K562 (cell line): ENCODE results near the gene GLRA1. TPM values are rescaled to one million over a fixed set of nuclear protein-coding genes. Genes with fewer than 3 reads are reported as not detected.

Experiments used
- ATAC-seq: fragments of 200-7000 bp; cut with Tn5 transposase; 3 replicates; pipeline ENCODE4 v1.9.1; 2020; ENCODE audit warnings: moderate library complexity
- BruUV-seq: library from RNA; stranded (reverse); fragments of 400-500 nt; replicated peaks from 2 replicates; lab custom pipeline; 2021; lab: Mats Ljungman, UMichigan
- CTCF ChIA-PET: fragments of 300-600 bp; formaldehyde crosslinking; extraction: SDS; loops from one replicate; lab custom pipeline; 2021; ENCODE audit warnings: low intra/inter-chr PET ratio; lab: Yijun Ruan, JAX
- POLR2A ChIA-PET: fragments of 300-600, 350-650 bp; sonication (Branson Sonifier 250); formaldehyde crosslinking; extraction: SDS; loops from one replicate; lab custom pipeline; 2021; ENCODE audit warnings: antibody characterized with exemption, inconsistent platforms; lab: Yijun Ruan, JAX
- DNase-seq, 4 experiments: peaks; one replicate each; pipeline versions ENCODE4 v3.0.0 to v3.0.0-alpha.2; 2011 to 2018; ENCODE audit warnings: low spot score in 3 of 4, mixed read lengths in 3 of 4; ENCODE audit errors: extremely low read depth in 1 of 4
- FAIRE-seq: peaks from 2 replicates; lab custom pipeline; 2011; peaks lifted over from hg19 to GRCh38; lab: Jason Lieb, UNC
- H2AFZ ChIP-seq: 2 replicates; pipeline ENCODE4 v1.6.0; 2011; ENCODE audit warnings: low read depth, low read length, control low read depth, inconsistent platforms
- H3K27ac ChIP-seq: fragments of 200-600 bp; 3 replicates; pipeline ENCODE4 v1.8.0; 2011; ENCODE audit warnings: low read depth, mild to moderate bottlenecking, control low read depth, inconsistent platforms, low read length, moderate library complexity, mixed read lengths; ENCODE audit errors: extremely low read depth
- H3K27me3 ChIP-seq, 2 experiments: fragments of 300-600 bp in 1 of 2; 2 replicates in 1 of 2; 3 replicates in 1 of 2; pipeline versions ENCODE4 v1.6.0 to v1.8.0; 2011; ENCODE audit warnings: inconsistent platforms in 2 of 2, low read length in 2 of 2, mild to moderate bottlenecking in 1 of 2, mixed read lengths in 1 of 2, moderate library complexity in 1 of 2; ENCODE audit not compliant: control insufficient read depth in 2 of 2, insufficient read depth in 2 of 2
- H3K36me3 ChIP-seq: fragments of 300-600 bp; 3 replicates; pipeline ENCODE4 v1.8.0; 2011; ENCODE audit warnings: mild to moderate bottlenecking, low read length, inconsistent platforms; ENCODE audit not compliant: control insufficient read depth, insufficient read depth
- H3K4me1 ChIP-seq, 2 experiments: fragments of 200-600 bp in 1 of 2; replicated peaks in 1 of 2; 2 replicates in 1 of 2; 3 replicates in 1 of 2; pipeline versions ENCODE4 v1.5.1 to v1.8.0; 2011; ENCODE audit warnings: inconsistent platforms in 2 of 2, low read length in 2 of 2, mild to moderate bottlenecking in 1 of 2, mixed read lengths in 1 of 2, moderate library complexity in 1 of 2; ENCODE audit not compliant: control insufficient read depth in 2 of 2, insufficient read depth in 2 of 2
- H3K4me2 ChIP-seq: 2 replicates; pipeline ENCODE4 v1.6.1; 2011; ENCODE audit warnings: low read length, control low read depth, inconsistent platforms, mixed read lengths; ENCODE audit not compliant: insufficient read depth
- H3K4me3 ChIP-seq: fragments of 200-600 bp; sonication (generic), shearing (Covaris generic); 2 replicates; pipeline ENCODE4 v1.5.1; 2016; ENCODE audit warnings: control low read depth, inconsistent platforms
- H3K79me2 ChIP-seq: fragments of 200-600 bp; 3 replicates; pipeline ENCODE4 v1.8.0; 2011; ENCODE audit warnings: low read length, inconsistent platforms; ENCODE audit not compliant: control insufficient read depth, insufficient read depth
- H3K9ac ChIP-seq, 2 experiments: 2 replicates each; pipeline versions ENCODE4 v1.6.0 to v1.6.1; 2011; ENCODE audit warnings: low read depth in 2 of 2, low read length in 2 of 2, control low read depth in 1 of 2, inconsistent platforms in 1 of 2, mild to moderate bottlenecking in 1 of 2, mixed read lengths in 1 of 2; ENCODE audit not compliant: insufficient read depth in 1 of 2
- H3K9me1 ChIP-seq: one replicate; pipeline ENCODE4 v1.6.0; 2011; ENCODE audit warnings: inconsistent platforms, mild to moderate bottlenecking, low read length, moderate library complexity; ENCODE audit not compliant: control insufficient read depth, insufficient read depth
- H3K9me3 ChIP-seq: replicated peaks from 2 replicates; pipeline ENCODE4 v1.5.1; 2011; ENCODE audit warnings: low read depth, low read length, inconsistent platforms; ENCODE audit not compliant: control insufficient read depth, insufficient read depth
- H4K20me1 ChIP-seq: replicated peaks from 2 replicates; pipeline ENCODE4 v1.6.1; 2011; ENCODE audit warnings: low read length, inconsistent platforms, mixed read lengths; ENCODE audit not compliant: control insufficient read depth, insufficient read depth
- ARID1B ChIP-seq: fragments of 450-650 bp; IDR thresholded peaks from 2 replicates; pipeline ENCODE4 v1.6.1; 2016; ENCODE audit warnings: antibody characterized with exemption, mild to moderate bottlenecking, inconsistent platforms
- BRD4 ChIP-seq: fragments of 200-600 bp; sonication (generic); IDR thresholded peaks from 2 replicates; pipeline ENCODE4 v1.6.1; 2017; ENCODE audit warnings: inconsistent platforms
- CBX8 ChIP-seq: fragments of 200-600 bp; sonication (generic); IDR thresholded peaks from 2 replicates; pipeline ENCODE4 v1.6.1; 2012; ENCODE audit warnings: borderline replicate concordance, mixed run types, low read depth, mild to moderate bottlenecking, moderate library complexity, mixed read lengths, low read length, control low read depth, inconsistent platforms; ENCODE audit not compliant: poor library complexity, severe bottlenecking; ENCODE audit errors: extremely low read depth
- ETV5 ChIP-seq: sonication (generic); formaldehyde crosslinking; IDR thresholded peaks from 2 replicates; pipeline ENCODE4 v1.4.0; 2020; ENCODE audit warnings: low read depth, mild to moderate bottlenecking, missing genetic modification reagents
- FOSL1 ChIP-seq: fragments of 200-800 bp; sonication (Bioruptor generic); conservative IDR thresholded peaks from 2 replicates; pipeline ENCODE4 v1.6.1; 2016; ENCODE audit warnings: missing genetic modification characterization, missing compliant biosample characterization
- GTF2A2 ChIP-seq: IDR thresholded peaks from 2 replicates; pipeline ENCODE4 v1.6.1; 2016; ENCODE audit warnings: mild to moderate bottlenecking, missing genetic modification characterization, missing compliant biosample characterization
- HDAC2 ChIP-seq: fragments of 450-650 bp; IDR thresholded peaks from 2 replicates; pipeline ENCODE4 v1.6.1; 2016; ENCODE audit warnings: mild to moderate bottlenecking
- HDGF ChIP-seq: fragments of 450-650 bp; IDR thresholded peaks from 2 replicates; pipeline ENCODE4 v1.6.1; 2016
- HMG20A ChIP-seq: fragments of 450-650 bp; formaldehyde crosslinking; conservative IDR thresholded peaks from 2 replicates; pipeline ENCODE4 v1.4.0; 2020; ENCODE audit warnings: mild to moderate bottlenecking, mixed read lengths
- LCOR ChIP-seq: sonication (generic); formaldehyde crosslinking; IDR thresholded peaks from 2 replicates; pipeline ENCODE4 v1.8.0; 2022; ENCODE audit warnings: mild to moderate bottlenecking, missing genetic modification reagents
- MEF2D ChIP-seq: conservative IDR thresholded peaks from 2 replicates; pipeline ENCODE4 v1.6.1; 2016; ENCODE audit warnings: low read depth, missing genetic modification characterization, missing compliant biosample characterization
- MLLT1 ChIP-seq, 2 experiments: fragments of 450-650 bp; IDR thresholded peaks; 2 replicates each; pipeline ENCODE4 v1.6.1; 2016
- NR1H2 ChIP-seq: sonication (generic); formaldehyde crosslinking; IDR thresholded peaks from 2 replicates; pipeline ENCODE4 v1.4.0; 2020; ENCODE audit warnings: mild to moderate bottlenecking, missing genetic modification reagents
- RNF2 ChIP-seq: sonication (generic); IDR thresholded peaks from 2 replicates; pipeline ENCODE4 v1.6.1; 2016
- SRSF3 ChIP-seq: fragments of 200-400 bp; formaldehyde crosslinking; IDR thresholded peaks from 2 replicates; pipeline ENCODE4 v1.6.1; 2016; ENCODE audit warnings: mild to moderate bottlenecking, low read length, moderate library complexity; ENCODE audit not compliant: insufficient read depth
- ZFPM2 ChIP-seq: fragments of 250-450 bp; sonication (Bioruptor Pico); IDR thresholded peaks from 2 replicates; pipeline ENCODE4 v1.5.1; 2022; ENCODE audit warnings: mild to moderate bottlenecking
- ZNF584 ChIP-seq: fragments of 200-800 bp; sonication (Bioruptor generic); IDR thresholded peaks from 2 replicates; pipeline ENCODE4 v1.6.1; 2016; ENCODE audit warnings: low read depth, mild to moderate bottlenecking, missing genetic modification characterization, missing compliant biosample characterization
- ZNF586 ChIP-seq: fragments of 450-650 bp; formaldehyde crosslinking; conservative IDR thresholded peaks from 2 replicates; pipeline ENCODE4 v1.4.0; 2020; ENCODE audit warnings: mild to moderate bottlenecking, moderate library complexity
- WGBS: fragments of 100-300 bp; shearing (Covaris generic); methylation state at CpG from one replicate; pipeline ENCODE4 v1.1.6; 2016; ENCODE audit warnings: low coverage, mixed read lengths; ENCODE audit not compliant: insufficient coverage; ENCODE audit errors: missing lambda C conversion rate; 5-methylcytosine and 5-hydroxymethylcytosine counted together
- in situ Hi-C: fragments of 300-500 bp; cut with MboI; formaldehyde crosslinking; loops from 4 replicates; pipeline ENCODE4 v1.15.0; 2018; ENCODE audit warnings: inconsistent platforms, mixed read lengths
- intact Hi-C: fragments of 100-400 bp; cut with micrococcal nuclease; formaldehyde crosslinking; loops from 2 replicates; pipeline ENCODE4 v1.14.2; 2022
- polyA plus RNA-seq, 8 experiments: library from polyadenylated mRNA; depleted of rRNA in 4 of 8; stranded (reverse) in 5 of 8; unstranded in 3 of 8; fragments of >200 nt; fragmentation: Nextera tagmentation in 2 of 8; fragmentation: Illumina TruSeq in 1 of 8; extraction: Ambion mirVana in 2 of 8; extraction: Trizol in 1 of 8; gene quantifications; 2 replicates each; pipeline versions ENCODE4 v1.2.1 to v1.2.3, GENCODE V29; 2011 to 2014; ENCODE audit warnings: inconsistent platforms in 1 of 8, missing spikeins in 1 of 8
- total RNA-seq, 7 experiments: library from RNA; depleted of rRNA in 6 of 7; stranded (reverse); fragments of >200 nt in 6 of 7; fragmentation: Illumina TruSeq in 2 of 7; extraction: Trizol in 2 of 7; gene quantifications; 2 replicates each; pipeline versions ENCODE4 v1.2.1 to v1.2.3, GENCODE V29; 2011 to 2021; ENCODE audit warnings: low replicate concordance in 1 of 7

GLRA1 gene
- total and polyA plus RNA-seq, 9 of the 15 experiments (the other 6 are each of a cell fraction or from before 2014, with no cell fraction given): not detected

- H3K9me1 ChIP-seq: no peaks in the 10 kb centered on the region
- no peaks in the 10 kb centered on the region for H3K9me3 ChIP-seq
- no peak overlapping the region for H3K4me3 ChIP-seq
- WGBS: 15% methylated on average over 3 of the region's 3 CpGs
- in situ Hi-C loops: no loop called here
- H3K79me2 ChIP-seq: no peaks in the 10 kb centered on the region
- FAIRE-seq: no peak
- no TSS peak for BruUV-seq
- no peaks in the 10 kb centered on the region for H3K36me3 ChIP-seq
- no peak overlapping the region for H3K4me2 ChIP-seq
- no peak for DNase-seq
- H2AFZ ChIP-seq: no peak overlapping the region
- no peak overlapping the region for H3K27ac ChIP-seq
- H3K4me1 ChIP-seq: no peaks in the 10 kb centered on the region
- no peaks in the 10 kb centered on the region for H3K27me3 ChIP-seq
- POLR2A ChIA-PET: interaction anchor here (1.6 kb wide), 2 partner anchors 9 to 17 kb away, joined by 3 to 4 read pairs; no protein-coding TSS in a partner anchor
- H3K9ac ChIP-seq: no peak overlapping the region
- ATAC-seq: no peak
- CTCF ChIA-PET: no interaction called here
- H4K20me1 ChIP-seq: no peaks in the 10 kb centered on the region
- TF ChIP-seq FOSL1: no peak
- intact Hi-C loops: no loop called here
These were observed 23.8 kb downstream of the GLRA1 start for GRCh38 chr5:151900891-151901290.

- FAIRE-seq (no peak), ATAC-seq (no peak)
- 0% methylated on average over 2 of the region's 2 CpGs for WGBS
These were observed 25.3 kb downstream of the GLRA1 start for GRCh38 chr5:151899399-151899798.

More at GRCh38 chr5:151899399-151899798, 25.3 kb downstream of the GLRA1 start:
- Histone ChIP-seq H4K20me1 (no peaks in the 10 kb centered on the region), H3K4me2 (no peak overlapping the region), H3K9me1 (no peaks in the 10 kb centered on the region), H3K27me3 (no peaks in the 10 kb centered on the region), H3K4me3 (no peak overlapping the region), H3K36me3 (no peaks in the 10 kb centered on the region), H3K79me2 (no peaks in the 10 kb centered on the region), H3K9ac (no peak overlapping the region), H3K27ac (no peak overlapping the region), H3K4me1 (no peaks in the 10 kb centered on the region), H3K9me3 (no peaks in the 10 kb centered on the region), H2AFZ (no peak overlapping the region)
- no peak for DNase-seq
- in situ Hi-C loops (no loop called here), intact Hi-C loops (no loop called here)
- no TSS peak for BruUV-seq
- TF ChIP-seq ZNF584 (CRISPR knock-in tag): no peak
- no peak for TF ChIP-seq ARID1B
- no peak for TF ChIP-seq MLLT1 (IDR thresholded peaks at IDR 0.05)
- no peak for TF ChIP-seq CBX8
- TF ChIP-seq BRD4: no peak
- no peak for TF ChIP-seq LCOR (CRISPR knock-in tag)
- no peak for TF ChIP-seq HDAC2
- TF ChIP-seq ZNF586 (CRISPR knock-in tag): no peak
- no peak for TF ChIP-seq ZFPM2 (CRISPR knock-in tag)
- TF ChIP-seq ETV5 (CRISPR knock-in tag): no peak
- TF ChIP-seq NR1H2: no peak
- no peak for TF ChIP-seq GTF2A2 (tag)
- no peak for TF ChIP-seq RNF2
- no peak for TF ChIP-seq SRSF3
- no peak for TF ChIP-seq HMG20A (CRISPR knock-in tag)
- TF ChIP-seq HDGF: no peak
- no peak for TF ChIP-seq MEF2D (tag)
- POLR2A ChIA-PET: interaction anchor here (0.6 kb wide), 1 partner anchor 1489 kb away, joined by 3 read pairs; no protein-coding TSS in a partner anchor
- CTCF ChIA-PET: no interaction called here
